Measurements from ENCODE around the gene KSR1.

DNA sequence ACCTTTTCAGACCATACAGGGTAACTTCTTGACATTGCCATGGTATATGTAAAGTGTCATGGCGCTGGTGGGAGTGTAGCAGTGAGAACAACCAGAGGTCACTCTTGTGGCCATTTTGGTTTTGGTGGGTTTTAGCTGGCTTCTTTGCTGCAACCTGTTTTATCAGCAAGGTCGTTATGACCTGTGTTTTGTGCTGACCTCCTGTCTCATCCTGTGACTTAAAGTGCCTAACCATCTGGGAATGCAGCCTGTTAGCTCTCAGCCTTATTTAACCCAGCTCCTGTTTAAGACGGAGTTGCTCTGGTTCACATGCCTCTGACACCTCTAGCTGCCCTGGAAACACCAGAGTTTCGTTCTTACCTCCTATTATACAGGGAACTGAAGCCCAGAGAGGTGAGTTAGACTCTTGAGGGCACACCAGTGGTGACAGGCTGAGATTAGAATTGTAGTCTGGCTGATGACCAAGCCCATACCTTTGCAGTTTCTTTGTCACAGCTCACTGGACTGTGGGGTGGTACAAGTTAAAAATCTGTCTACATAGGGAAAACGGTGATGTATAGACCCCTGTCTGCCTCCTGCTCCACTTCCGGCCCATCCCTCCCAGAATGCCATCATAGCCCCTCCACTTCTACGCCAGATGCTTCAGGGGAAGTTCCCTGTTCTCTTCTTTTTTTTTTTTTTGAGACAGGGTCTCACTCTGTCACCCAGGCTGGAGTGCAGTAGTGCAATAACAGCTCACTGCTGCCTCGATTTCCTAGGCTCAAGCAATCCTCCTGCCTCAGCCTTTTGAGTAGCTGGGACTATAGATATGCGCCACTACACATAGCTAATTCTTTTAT is 21.0 kb downstream of the KSR1 start:
- TF ChIP-seq, protein P1, sequence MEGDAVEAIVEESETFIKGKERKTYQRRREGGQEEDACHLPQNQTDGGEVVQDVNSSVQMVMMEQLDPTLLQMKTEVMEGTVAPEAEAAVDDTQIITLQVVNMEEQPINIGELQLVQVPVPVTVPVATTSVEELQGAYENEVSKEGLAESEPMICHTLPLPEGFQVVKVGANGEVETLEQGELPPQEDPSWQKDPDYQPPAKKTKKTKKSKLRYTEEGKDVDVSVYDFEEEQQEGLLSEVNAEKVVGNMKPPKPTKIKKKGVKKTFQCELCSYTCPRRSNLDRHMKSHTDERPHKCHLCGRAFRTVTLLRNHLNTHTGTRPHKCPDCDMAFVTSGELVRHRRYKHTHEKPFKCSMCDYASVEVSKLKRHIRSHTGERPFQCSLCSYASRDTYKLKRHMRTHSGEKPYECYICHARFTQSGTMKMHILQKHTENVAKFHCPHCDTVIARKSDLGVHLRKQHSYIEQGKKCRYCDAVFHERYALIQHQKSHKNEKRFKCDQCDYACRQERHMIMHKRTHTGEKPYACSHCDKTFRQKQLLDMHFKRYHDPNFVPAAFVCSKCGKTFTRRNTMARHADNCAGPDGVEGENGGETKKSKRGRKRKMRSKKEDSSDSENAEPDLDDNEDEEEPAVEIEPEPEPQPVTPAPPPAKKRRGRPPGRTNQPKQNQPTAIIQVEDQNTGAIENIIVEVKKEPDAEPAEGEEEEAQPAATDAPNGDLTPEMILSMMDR (IDR thresholded peaks at IDR 0.05) = no peak
- TF ChIP-seq POLR2A (IDR thresholded peaks at IDR 0.05) (no peak), POLR2AphosphoS5 (IDR thresholded peaks at IDR 0.05) (no peak), EP300 (IDR thresholded peaks at IDR 0.05) (no peak)
